T-helper 17 cell (primary cell): ENCODE results near the gene GPLD1. TPM values are rescaled to one million over a fixed set of nuclear protein-coding genes. Genes with fewer than 3 reads are reported as not detected.

Experiments
- total RNA-seq, 4 donors: library from RNA in 2 of 4; stranded (reverse) in 2 of 4; gene quantifications; one replicate each; pipeline ENCODE4 v1.2.3 and lab custom pipeline; 2022 to 2026

The GPLD1 gene
- total RNA-seq, 2 donors from 2014 or later: 0.21 to 0.40 TPM

Other genes with a start within 250 kb of the GPLD1 start
- gene DCDC2, start 131.5 kb downstream of the GPLD1 start, total RNA-seq: under 1 TPM in 1 of 2 donors, not detected in 1; 0.15 TPM
- 1 to 10 TPM; 7.9 to 8.0 TPM for gene MRS2, start 86.6 kb downstream of the GPLD1 start, total RNA-seq
- 1 to 10 TPM; 4.7 TPM for gene ALDH5A1, start 5.4 kb upstream of the GPLD1 start, total RNA-seq
- gene KIAA0319, start 156.6 kb upstream of the GPLD1 start, total RNA-seq: under 1 TPM; 0.07 to 0.16 TPM
- 10 to 100 TPM; 35.6 to 42.0 TPM for gene TDP2, start 177.3 kb upstream of the GPLD1 start, total RNA-seq
- gene ACOT13, start 177.5 kb upstream of the GPLD1 start, total RNA-seq: 1 to 10 TPM; 2.9 to 5.3 TPM
- gene C6orf62, start 229.6 kb upstream of the GPLD1 start, total RNA-seq: 100 to 1,000 TPM; 103 to 110 TPM